Keratinocyte (primary cell): Measurements from ENCODE around the gene ZNF383. TPM values are rescaled to one million over a fixed set of nuclear protein-coding genes. Genes with fewer than 3 reads are reported as not detected.

ENCODE experiments used
- DNase-seq: peaks from one replicate; pipeline ENCODE4 v3.0.0-alpha.2; 2011; ENCODE audit warnings: low read depth, missing footprints, low spot score
- FAIRE-seq: peaks from 2 replicates; lab custom pipeline; 2011; peaks lifted over from hg19 to GRCh38; lab: Jason Lieb, UNC
- H2AFZ ChIP-seq: 2 replicates; pipeline ENCODE4 v1.6.0; 2012; ENCODE audit warnings: low read length, control low read depth, inconsistent platforms; ENCODE audit not compliant: control insufficient read depth
- H3K27ac ChIP-seq: 2 replicates; pipeline ENCODE4 v1.5.1; 2011; ENCODE audit warnings: low read length; ENCODE audit not compliant: control insufficient read depth, insufficient read depth
- H3K27me3 ChIP-seq: 3 replicates; pipeline ENCODE4 v1.6.0; 2011; ENCODE audit warnings: low read length; ENCODE audit not compliant: control insufficient read depth, insufficient read depth; ENCODE audit errors: extremely low read depth
- H3K36me3 ChIP-seq, 2 experiments: 2 replicates in 1 of 2; 3 replicates in 1 of 2; pipeline ENCODE4 v1.5.1; 2011; ENCODE audit warnings: low read length in 2 of 2, mild to moderate bottlenecking in 1 of 2; ENCODE audit not compliant: control insufficient read depth in 2 of 2, insufficient read depth in 2 of 2; ENCODE audit errors: extremely low read depth in 1 of 2
- H3K4me1 ChIP-seq: 3 replicates; pipeline ENCODE4 v1.5.1; 2011; ENCODE audit warnings: low read length; ENCODE audit not compliant: control insufficient read depth, insufficient read depth; ENCODE audit errors: extremely low read depth
- H3K4me2 ChIP-seq: 3 replicates; pipeline ENCODE4 v1.6.0; 2011; ENCODE audit warnings: low read depth, low read length; ENCODE audit not compliant: control insufficient read depth, insufficient read depth; ENCODE audit errors: extremely low read depth
- H3K4me3 ChIP-seq, 3 experiments: fragments of 200-600 bp in 1 of 3; sonication (generic) in 1 of 3; 2 replicates in 2 of 3; 3 replicates in 1 of 3; pipeline ENCODE4 v1.5.1; 2011 to 2016; ENCODE audit warnings: low read length in 3 of 3, mild to moderate bottlenecking in 3 of 3, control low read depth in 2 of 3, inconsistent platforms in 1 of 3, low read depth in 1 of 3, mixed read lengths in 1 of 3, mixed run types in 1 of 3, moderate library complexity in 1 of 3; ENCODE audit not compliant: control insufficient read depth in 2 of 3, insufficient read depth in 2 of 3; ENCODE audit errors: extremely low read depth in 1 of 3
- H3K79me2 ChIP-seq: 2 replicates; pipeline ENCODE4 v1.6.0; 2012; ENCODE audit warnings: low read length; ENCODE audit not compliant: control insufficient read depth, insufficient read depth
- H3K9ac ChIP-seq: 3 replicates; pipeline ENCODE4 v1.6.0; 2011; ENCODE audit warnings: low read length; ENCODE audit not compliant: control insufficient read depth, insufficient read depth; ENCODE audit errors: extremely low read depth
- H3K9me1 ChIP-seq: 3 replicates; pipeline ENCODE4 v1.6.0; 2011; ENCODE audit warnings: low read length; ENCODE audit not compliant: control insufficient read depth, insufficient read depth; ENCODE audit errors: extremely low read depth
- H3K9me3 ChIP-seq: 2 replicates; pipeline ENCODE4 v1.5.1; 2012; ENCODE audit warnings: low read depth, low read length; ENCODE audit not compliant: control insufficient read depth
- H4K20me1 ChIP-seq: 3 replicates; pipeline ENCODE4 v1.6.0; 2011; ENCODE audit warnings: low read length; ENCODE audit not compliant: control insufficient read depth, insufficient read depth; ENCODE audit errors: extremely low read depth
- CTCF ChIP-seq, 3 experiments: IDR thresholded peaks in 1 of 3; conservative IDR thresholded peaks in 1 of 3; optimal IDR thresholded peaks in 1 of 3; 2 replicates in 2 of 3; 3 replicates in 1 of 3; pipeline versions ENCODE3 to v1.5.1; 2011; ENCODE audit warnings: low read length in 3 of 3, mild to moderate bottlenecking in 3 of 3, moderate library complexity in 2 of 3, control low read depth in 1 of 3, inconsistent platforms in 1 of 3; ENCODE audit not compliant: insufficient read depth in 2 of 3; ENCODE audit errors: extremely low read depth in 1 of 3
- EZH2 ChIP-seq: IDR thresholded peaks from one replicate; pipeline ENCODE4 v1.6.1; 2012; ENCODE audit warnings: inconsistent platforms, mild to moderate bottlenecking, low read length, moderate library complexity
- dilution Hi-C: fragments of 300-500 bp; cut with MboI; formaldehyde crosslinking; loops from one replicate; pipeline ENCODE4 v1.7.0; 2020; ENCODE audit warnings: low sequenced_read_pairs; ENCODE audit not compliant: extremely low pct_ligation_motif_present
- polyA plus RNA-seq, 5 experiments: library from polyadenylated mRNA; depleted of rRNA in 3 of 5; stranded (reverse) in 3 of 5; stranded (forward) in 1 of 5; unstranded in 1 of 5; fragments of >200 nt; gene quantifications; 1 replicate in 1 of 5; 2 replicates in 3 of 5; 3 replicates in 1 of 5; pipeline versions ENCODE4 v1.2.1 to v1.2.3, GENCODE V29; 2011 to 2012; ENCODE audit warnings: missing spikeins in 2 of 5, low read depth in 1 of 5, low replicate concordance in 1 of 5

ZNF383 gene
- polyA plus RNA-seq, 1 donor (not counting 4 experiments of a cell fraction or from before 2014, with no cell fraction given), result 5.9 TPM

GRCh38 chr19:37226248-37226647, 8.2 kb downstream of the ZNF383 start:
- no peak overlapping the region for H3K27ac ChIP-seq
- peaks cover 3% of the 10 kb centered on the region for H3K4me1 ChIP-seq
- H3K9ac ChIP-seq, result no peak overlapping the region
- peaks cover 7 to 8% of the 10 kb centered on the region in 2 experiments for H3K36me3 ChIP-seq
- H3K4me2 ChIP-seq, result no peak overlapping the region
- no peaks in the 10 kb centered on the region for H4K20me1 ChIP-seq
- FAIRE-seq (no peak), DNase-seq (no peak)
- peaks cover 3% of the 10 kb centered on the region for H3K9me3 ChIP-seq
- H2AFZ ChIP-seq, result no peak overlapping the region
- TF ChIP-seq CTCF (optimal IDR thresholded peaks at IDR 0.05 in 1 of 3, IDR thresholded peaks at IDR 0.05 in 1 of 3, conservative IDR thresholded peaks at IDR 0.05 in 1 of 3; ENCODE audit: extremely low read depth in 1 of 3, insufficient read depth in 2 of 3, low read length in 3 of 3) (no peak), EZH2 (no peak)
- H3K4me3 ChIP-seq, result no peak overlapping the region
- no peaks in the 10 kb centered on the region for H3K27me3 ChIP-seq
- no peaks in the 10 kb centered on the region for H3K9me1 ChIP-seq
- no peaks in the 10 kb centered on the region for H3K79me2 ChIP-seq
- dilution Hi-C loops, result no loop called here

GRCh38 chr19:37227996-37228395, 10.0 kb downstream of the ZNF383 start:
- peaks cover 5% of the 10 kb centered on the region for H3K9me3 ChIP-seq

More at GRCh38 chr19:37227996-37228395, 10.0 kb downstream of the ZNF383 start:
- Histone ChIP-seq H3K4me2 (no peak overlapping the region), H3K9me1 (no peaks in the 10 kb centered on the region), H4K20me1 (no peaks in the 10 kb centered on the region), H3K4me1 (no peaks in the 10 kb centered on the region), H3K79me2 (no peaks in the 10 kb centered on the region), H3K4me3 (no peak overlapping the region), H3K27ac (no peak overlapping the region), H3K36me3 (peaks cover 7 to 8% of the 10 kb centered on the region in 2 experiments), H3K9ac (no peak overlapping the region), H3K27me3 (no peaks in the 10 kb centered on the region), H2AFZ (no peak overlapping the region)
- DNase-seq (no peak), FAIRE-seq (no peak)
- TF ChIP-seq CTCF (optimal IDR thresholded peaks at IDR 0.05 in 1 of 3, IDR thresholded peaks at IDR 0.05 in 1 of 3, conservative IDR thresholded peaks at IDR 0.05 in 1 of 3; ENCODE audit: extremely low read depth in 1 of 3, insufficient read depth in 2 of 3, low read length in 3 of 3), result peak; percentile 41 to 65 (median 61)
- no peak for TF ChIP-seq EZH2
- dilution Hi-C loops, result no loop called here
